SH-SY5Y (cell line): ENCODE results near the gene CADM2.

Source experiments
- GATA2 ChIP-seq: IDR thresholded peaks from 2 replicates; pipeline ENCODE4 v1.6.1; 2011; ENCODE audit warnings: mild to moderate bottlenecking, low read depth, low read length
- GATA3 ChIP-seq: IDR thresholded peaks from 2 replicates; pipeline ENCODE4 v1.6.1; 2011; ENCODE audit warnings: low read depth, mild to moderate bottlenecking, low read length, moderate library complexity

DNA sequence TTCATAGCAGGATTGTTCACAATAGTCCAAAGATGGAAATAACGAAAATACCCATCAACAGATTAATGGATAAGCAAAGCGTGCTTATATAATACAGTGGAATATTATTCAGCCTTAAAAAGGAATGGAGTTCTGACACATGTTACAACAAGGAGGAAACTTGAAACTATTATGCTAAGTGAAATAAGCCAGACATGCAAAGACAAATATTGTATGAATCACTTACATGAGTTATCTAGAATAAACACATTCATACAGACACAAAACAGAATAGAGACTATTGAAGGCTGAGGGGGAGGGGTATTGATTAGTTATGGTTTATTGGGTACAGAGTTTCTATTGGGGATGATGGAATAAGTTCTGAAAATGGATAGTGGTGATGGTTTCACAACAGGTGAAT, 438.6 kb downstream of the CADM2 start:
- TF ChIP-seq GATA2 = no peak
- TF ChIP-seq GATA3 = no peak
